ENCODE data around the gene GRB2. TPM values are rescaled to one million over a fixed set of nuclear protein-coding genes. Genes with fewer than 3 reads are reported as not detected.
"Not testable (repeated sequence)": the region's sequence is repeated elsewhere in the genome, so short reads cannot be mapped to it uniquely, and the experiment has no call there.

Gene GRB2
- total RNA-seq, 1 donor: 88.3 TPM

- no peak for DNase-seq (ENCODE audit: low read depth in 2 of 3, low spot score in 2 of 3)
Observed at GRCh38 chr17:75390982-75391381, 14.5 kb downstream of the GRB2 start.

- DNase-seq (ENCODE audit: low read depth in 2 of 3, low spot score in 2 of 3): no peak
Observed at GRCh38 chr17:75388476-75389030, 16.9 kb downstream of the GRB2 start.

- no peak for DNase-seq (ENCODE audit: low read depth in 2 of 3, low spot score in 2 of 3)
Observed at GRCh38 chr17:75387771-75388170, 17.7 kb downstream of the GRB2 start.

- no peak for DNase-seq (ENCODE audit: low read depth in 2 of 3, low spot score in 2 of 3)
Observed at GRCh38 chr17:75386430-75386829, 19.0 kb downstream of the GRB2 start.

- DNase-seq (ENCODE audit: low read depth in 2 of 3, low spot score in 2 of 3): no peak
Observed at GRCh38 chr17:75384751-75385150, 20.7 kb downstream of the GRB2 start.

GRCh38 chr17:75383842-75384195 lies 21.7 kb downstream of the GRB2 start:
- DNase-seq (ENCODE audit: low read depth in 2 of 3, low spot score in 2 of 3): no peak

GRCh38 chr17:75380750-75381149 lies 24.7 kb downstream of the GRB2 start:
- no peak for DNase-seq (ENCODE audit: low read depth in 2 of 3, low spot score in 2 of 3)

GRCh38 chr17:75380315-75380714 lies 25.2 kb downstream of the GRB2 start:
- no peak for DNase-seq (ENCODE audit: low read depth in 2 of 3, low spot score in 2 of 3)

- not testable (repeated sequence) for DNase-seq (ENCODE audit: low read depth in 2 of 3, low spot score in 2 of 3)
Observed at GRCh38 chr17:75379426-75379825, 26.1 kb downstream of the GRB2 start.

- no peak for DNase-seq (ENCODE audit: low read depth in 2 of 3, low spot score in 2 of 3)
Observed at GRCh38 chr17:75373280-75373679, 32.2 kb downstream of the GRB2 start.

GRCh38 chr17:75371981-75372380 lies 33.5 kb downstream of the GRB2 start:
- no peak for DNase-seq (ENCODE audit: low read depth in 2 of 3, low spot score in 2 of 3)

- DNase-seq (ENCODE audit: low read depth in 2 of 3, low spot score in 2 of 3): peak in 1 of 3 donors; percentile 36
Observed at GRCh38 chr17:75371339-75371738, 34.1 kb downstream of the GRB2 start.

GRCh38 chr17:75370286-75370915 lies 35.1 kb downstream of the GRB2 start:
- DNase-seq (ENCODE audit: low read depth in 2 of 3, low spot score in 2 of 3): no peak

GRCh38 chr17:75367838-75368789 lies 37.4 kb downstream of the GRB2 start:
- DNase-seq (ENCODE audit: low read depth in 2 of 3, low spot score in 2 of 3): not testable (repeated sequence)

GRCh38 chr17:75367312-75367711 lies 38.2 kb downstream of the GRB2 start:
- no peak for DNase-seq (ENCODE audit: low read depth in 2 of 3, low spot score in 2 of 3)

- no peak for DNase-seq (ENCODE audit: low read depth in 2 of 3, low spot score in 2 of 3)
Observed at GRCh38 chr17:75366432-75366831, 39.0 kb downstream of the GRB2 start.

GRCh38 chr17:75365931-75366275 lies 39.6 kb downstream of the GRB2 start:
- no peak for DNase-seq (ENCODE audit: low read depth in 2 of 3, low spot score in 2 of 3)

- DNase-seq (ENCODE audit: low read depth in 2 of 3, low spot score in 2 of 3): no peak
Observed at GRCh38 chr17:75365009-75365930, 40.2 kb downstream of the GRB2 start.

GRCh38 chr17:75364078-75364477 lies 41.4 kb downstream of the GRB2 start:
- DNase-seq (ENCODE audit: low read depth in 2 of 3, low spot score in 2 of 3): no peak

- no peak for DNase-seq (ENCODE audit: low read depth in 2 of 3, low spot score in 2 of 3)
Observed at GRCh38 chr17:75361996-75362395, 43.5 kb downstream of the GRB2 start.

GRCh38 chr17:75361344-75361743 lies 44.1 kb downstream of the GRB2 start:
- no peak for DNase-seq (ENCODE audit: low read depth in 2 of 3, low spot score in 2 of 3)
